Osteocyte (in vitro differentiated cells): Measurements from ENCODE around the gene CLEC1B. TPM values are rescaled to one million over a fixed set of nuclear protein-coding genes. Genes with fewer than 3 reads are reported as not detected.
"Not testable (repeated sequence)": the region's sequence is repeated elsewhere in the genome, so short reads cannot be mapped to it uniquely, and the experiment has no call there.

ENCODE experiments used
- DNase-seq: peaks from one replicate; pipeline ENCODE4 v3.0.0; 2021; ENCODE audit warnings: mixed read lengths; ENCODE audit not compliant: unreplicated experiment; ENCODE audit errors: extremely low spot score
- H3K27ac Mint-ChIP-seq: one replicate; pipeline ENCODE4 v1.8.0; 2021; ENCODE audit warnings: mild to moderate bottlenecking, mixed read lengths; ENCODE audit not compliant: unreplicated experiment
- H3K27me3 Mint-ChIP-seq: one replicate; pipeline ENCODE4 v1.8.0; 2021; ENCODE audit warnings: mixed read lengths; ENCODE audit not compliant: unreplicated experiment
- H3K36me3 Mint-ChIP-seq: one replicate; pipeline ENCODE4 v1.8.0; 2021; ENCODE audit warnings: mixed read lengths; ENCODE audit not compliant: unreplicated experiment
- H3K4me1 Mint-ChIP-seq: one replicate; pipeline ENCODE4 v1.8.0; 2021; ENCODE audit warnings: mixed read lengths; ENCODE audit not compliant: unreplicated experiment
- H3K4me3 Mint-ChIP-seq: one replicate; pipeline ENCODE4 v1.8.0; 2021; ENCODE audit warnings: mild to moderate bottlenecking, moderate library complexity, mixed read lengths; ENCODE audit not compliant: unreplicated experiment
- H3K9me3 Mint-ChIP-seq: one replicate; pipeline ENCODE4 v1.8.0; 2021; ENCODE audit warnings: mixed read lengths; ENCODE audit not compliant: unreplicated experiment
- total RNA-seq: library from RNA; stranded (reverse); gene quantifications from 2 replicates; pipeline ENCODE4 v1.2.1, GENCODE V29; 2021
- TF ChIP-seq, protein P1 (sequence below): fragments of 200-600 bp; sonication (generic); IDR thresholded peaks from 2 replicates; pipeline ENCODE4 v1.5.0; 2021; ENCODE audit warnings: antibody characterized with exemption, mild to moderate bottlenecking, moderate library complexity

CLEC1B gene
- total RNA-seq, 1 donor from 2014 or later = not detected

GRCh38 chr12:9975614-9976013 lies 23.3 kb downstream of the CLEC1B start:
- no peak for DNase-seq
- no peaks in the 10 kb centered on the region for H3K36me3 Mint-ChIP-seq
- H3K4me1 Mint-ChIP-seq = no peaks in the 10 kb centered on the region
- TF ChIP-seq, protein P1, sequence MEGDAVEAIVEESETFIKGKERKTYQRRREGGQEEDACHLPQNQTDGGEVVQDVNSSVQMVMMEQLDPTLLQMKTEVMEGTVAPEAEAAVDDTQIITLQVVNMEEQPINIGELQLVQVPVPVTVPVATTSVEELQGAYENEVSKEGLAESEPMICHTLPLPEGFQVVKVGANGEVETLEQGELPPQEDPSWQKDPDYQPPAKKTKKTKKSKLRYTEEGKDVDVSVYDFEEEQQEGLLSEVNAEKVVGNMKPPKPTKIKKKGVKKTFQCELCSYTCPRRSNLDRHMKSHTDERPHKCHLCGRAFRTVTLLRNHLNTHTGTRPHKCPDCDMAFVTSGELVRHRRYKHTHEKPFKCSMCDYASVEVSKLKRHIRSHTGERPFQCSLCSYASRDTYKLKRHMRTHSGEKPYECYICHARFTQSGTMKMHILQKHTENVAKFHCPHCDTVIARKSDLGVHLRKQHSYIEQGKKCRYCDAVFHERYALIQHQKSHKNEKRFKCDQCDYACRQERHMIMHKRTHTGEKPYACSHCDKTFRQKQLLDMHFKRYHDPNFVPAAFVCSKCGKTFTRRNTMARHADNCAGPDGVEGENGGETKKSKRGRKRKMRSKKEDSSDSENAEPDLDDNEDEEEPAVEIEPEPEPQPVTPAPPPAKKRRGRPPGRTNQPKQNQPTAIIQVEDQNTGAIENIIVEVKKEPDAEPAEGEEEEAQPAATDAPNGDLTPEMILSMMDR = no peak
- no peak overlapping the region for H3K4me3 Mint-ChIP-seq
- no peak overlapping the region for H3K27ac Mint-ChIP-seq
- peaks cover 18% of the 10 kb centered on the region for H3K27me3 Mint-ChIP-seq
- peaks cover 4% of the 10 kb centered on the region for H3K9me3 Mint-ChIP-seq

DNA sequence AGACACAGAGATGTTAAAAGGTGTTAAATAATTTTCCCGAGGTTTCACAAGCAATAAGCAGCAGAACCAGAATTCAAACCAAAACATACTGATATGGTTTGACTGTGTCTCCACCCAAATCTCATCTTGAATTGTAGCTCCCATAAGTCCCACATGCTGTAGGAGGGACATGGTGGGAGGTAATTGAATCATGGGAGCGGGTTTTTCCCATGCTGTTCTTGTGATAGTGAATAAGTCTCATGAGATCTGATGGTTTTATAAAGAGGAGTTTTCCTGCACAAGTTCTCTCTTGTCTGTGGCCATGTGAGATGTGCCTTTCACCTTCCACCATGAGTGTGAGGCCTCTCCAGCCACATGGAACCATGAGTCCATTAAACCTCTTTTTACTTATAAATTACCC lies 24.2 kb downstream of the CLEC1B start:
- H3K27ac Mint-ChIP-seq, H3K9me3 Mint-ChIP-seq, H3K4me1 Mint-ChIP-seq, H3K4me3 Mint-ChIP-seq, DNase-seq, H3K36me3 Mint-ChIP-seq: not testable (repeated sequence)
- H3K27me3 Mint-ChIP-seq = peaks cover 18% of the 10 kb centered on the region

DNA sequence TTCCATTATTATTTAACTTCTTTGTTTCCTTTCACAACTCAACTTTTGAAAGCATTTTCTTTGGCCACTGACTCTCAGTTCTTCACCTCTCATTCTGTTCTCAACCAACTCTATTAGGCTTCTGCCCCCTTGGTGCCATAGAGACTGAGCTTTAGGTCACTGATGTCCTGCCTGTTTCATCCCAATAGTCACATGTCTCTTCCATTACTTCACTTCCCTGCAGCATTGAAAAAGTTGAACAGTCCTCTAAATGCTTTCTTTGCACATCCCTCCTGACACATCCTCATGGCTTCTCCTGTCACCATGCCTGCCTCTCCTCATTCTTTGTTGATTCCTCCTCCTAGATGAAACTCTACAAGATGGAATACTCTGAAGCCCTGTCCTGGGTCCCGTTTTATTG lies 25.0 kb downstream of the CLEC1B start:
- Mint-ChIP-seq H3K4me3 (no peak overlapping the region), H3K27me3 (peaks cover 18% of the 10 kb centered on the region), H3K9me3 (peaks cover 4% of the 10 kb centered on the region), H3K27ac (no peak overlapping the region), H3K4me1 (no peaks in the 10 kb centered on the region), H3K36me3 (no peaks in the 10 kb centered on the region)
- TF ChIP-seq, protein P1 = no peak
- DNase-seq = no peak

DNA sequence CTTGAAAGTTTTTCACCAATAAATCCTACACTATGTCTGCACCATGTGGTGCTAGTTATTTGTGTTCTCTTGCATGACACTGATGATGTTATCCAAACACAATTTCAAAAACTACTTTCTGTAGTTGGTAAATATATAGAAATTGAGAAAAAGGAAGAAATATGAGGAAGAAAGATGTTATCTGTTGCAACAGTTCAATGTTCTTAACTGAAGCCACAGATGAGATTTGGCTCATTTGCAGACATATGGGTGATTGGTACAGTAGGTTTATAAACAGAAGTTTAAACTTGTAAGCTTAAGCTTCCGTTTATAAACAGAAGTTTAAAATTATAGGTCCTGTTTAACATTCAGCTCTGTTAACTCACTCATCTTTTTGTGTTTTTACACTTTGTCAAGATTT lies 27.7 kb downstream of the CLEC1B start, which contains the start of gene CLEC12A:
Gene CLEC12A (plus strand): TSS at position 229 of the 400 bp plus-strand sequence. CDS start 188 bp downstream, outside the sequence.
- Mint-ChIP-seq H3K27ac (no peak within 1 kb of the TSS), H3K36me3 (no peaks in the 10 kb centered on the region), H3K4me1 (no peaks in the 10 kb centered on the region), H3K9me3 (peaks cover 4% of the 10 kb centered on the region), H3K27me3 (peaks cover 18% of the 10 kb centered on the region), H3K4me3 (no peak within 1 kb of the TSS)
- TF ChIP-seq, protein P1 = no peak
- no peak for DNase-seq

DNA sequence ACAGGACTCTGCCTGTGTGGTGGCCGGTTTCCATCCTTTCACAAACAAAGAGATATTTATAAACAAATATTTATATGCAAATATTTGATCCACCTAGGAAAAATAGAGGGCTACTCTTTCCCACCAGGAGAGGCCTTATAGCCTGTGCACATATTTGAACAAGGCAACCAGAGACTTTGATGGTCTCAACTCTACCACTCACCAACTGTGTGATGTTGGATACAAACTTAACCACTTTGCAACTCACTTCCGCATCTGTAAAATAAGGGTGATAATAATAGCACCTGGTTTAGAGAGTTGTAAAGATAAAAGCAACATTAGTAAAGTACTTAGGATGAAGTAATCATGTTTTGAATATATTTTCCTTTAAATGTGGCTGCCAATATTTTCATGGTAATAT lies 29.2 kb downstream of the CLEC1B start:
- no peak for DNase-seq
- H3K9me3 Mint-ChIP-seq = no peaks in the 10 kb centered on the region
- H3K36me3 Mint-ChIP-seq = no peaks in the 10 kb centered on the region
- H3K27ac Mint-ChIP-seq = no peak overlapping the region
- no peaks in the 10 kb centered on the region for H3K4me1 Mint-ChIP-seq
- TF ChIP-seq, protein P1 = no peak
- H3K27me3 Mint-ChIP-seq = peaks cover 14% of the 10 kb centered on the region
- H3K4me3 Mint-ChIP-seq = no peak overlapping the region

GRCh38 chr12:9961901-9962300 lies 37.0 kb downstream of the CLEC1B start:
- H3K4me1 Mint-ChIP-seq = no peaks in the 10 kb centered on the region
- H3K4me3 Mint-ChIP-seq = no peak overlapping the region
- no peak for DNase-seq
- H3K27ac Mint-ChIP-seq = no peak overlapping the region
- H3K36me3 Mint-ChIP-seq = no peaks in the 10 kb centered on the region
- no peaks in the 10 kb centered on the region for H3K27me3 Mint-ChIP-seq
- TF ChIP-seq, protein P1 = no peak
- H3K9me3 Mint-ChIP-seq = no peaks in the 10 kb centered on the region
